Suprapubic skin (tissue), 4 donors: ENCODE data around the gene ST6GALNAC6. TPM values are rescaled to one million over a fixed set of nuclear protein-coding genes. Genes with fewer than 3 reads are reported as not detected.

Experiments used
- DNase-seq, 2 donors: peaks; one replicate each; pipeline ENCODE4 v3.0.0-alpha.2; 2019; ENCODE audit warnings: low spot score in 2 of 2
- H3K27ac ChIP-seq: fragments of 200-600 bp; sonication (generic); one replicate; pipeline ENCODE4 v1.5.1; 2019
- H3K27me3 ChIP-seq: fragments of 200-600 bp; sonication (generic); one replicate; pipeline ENCODE4 v1.5.1; 2019
- H3K36me3 ChIP-seq: fragments of 200-600 bp; sonication (generic); one replicate; pipeline ENCODE4 v1.5.1; 2019
- H3K4me1 ChIP-seq: fragments of 200-600 bp; sonication (generic); one replicate; pipeline ENCODE4 v1.5.1; 2019
- H3K4me3 ChIP-seq: fragments of 200-600 bp; sonication (generic); one replicate; pipeline ENCODE4 v1.5.1; 2019; ENCODE audit warnings: mild to moderate bottlenecking
- H3K9me3 ChIP-seq: fragments of 200-600 bp; sonication (generic); one replicate; pipeline ENCODE4 v1.5.1; 2019
- EP300 ChIP-seq: sonication (generic); formaldehyde crosslinking; IDR thresholded peaks from one replicate; pipeline ENCODE4 v1.6.1; 2017; ENCODE audit warnings: antibody characterized with exemption
- POLR2A ChIP-seq, 2 donors: fragments of 450-650 bp; IDR thresholded peaks; one replicate each; pipeline ENCODE4 v1.6.1; 2017; ENCODE audit warnings: antibody characterized with exemption in 2 of 2, mild to moderate bottlenecking in 2 of 2, moderate library complexity in 2 of 2
- POLR2AphosphoS5 ChIP-seq, 3 donors: sonication (generic); formaldehyde crosslinking; IDR thresholded peaks; one replicate each; pipeline ENCODE4 v1.6.1; 2017; ENCODE audit warnings: antibody characterized with exemption in 3 of 3
- WGBS: methylation state at CpG from one replicate; pipeline ENCODE4 v1.1.5; 2018; 5-methylcytosine and 5-hydroxymethylcytosine counted together
- total RNA-seq, 4 donors: library from RNA; depleted of rRNA; stranded (reverse); fragments of >200 nt; gene quantifications; one replicate each; pipeline ENCODE4 v1.1.0, GENCODE V29; 2016
- TF ChIP-seq, protein P1 (sequence below), 2 donors: fragments of 200-600 bp in 1 of 2; fragments of 450-650 bp in 1 of 2; sonication (generic) in 1 of 2; IDR thresholded peaks; one replicate each; pipeline ENCODE4 v1.5.1; 2016 to 2019; ENCODE audit warnings: antibody characterized with exemption in 2 of 2, mild to moderate bottlenecking in 1 of 2, moderate library complexity in 1 of 2

The ST6GALNAC6 gene
- total RNA-seq, 4 donors from 2014 or later, result 41.6 to 50.5 (median 47.0) TPM

DNA sequence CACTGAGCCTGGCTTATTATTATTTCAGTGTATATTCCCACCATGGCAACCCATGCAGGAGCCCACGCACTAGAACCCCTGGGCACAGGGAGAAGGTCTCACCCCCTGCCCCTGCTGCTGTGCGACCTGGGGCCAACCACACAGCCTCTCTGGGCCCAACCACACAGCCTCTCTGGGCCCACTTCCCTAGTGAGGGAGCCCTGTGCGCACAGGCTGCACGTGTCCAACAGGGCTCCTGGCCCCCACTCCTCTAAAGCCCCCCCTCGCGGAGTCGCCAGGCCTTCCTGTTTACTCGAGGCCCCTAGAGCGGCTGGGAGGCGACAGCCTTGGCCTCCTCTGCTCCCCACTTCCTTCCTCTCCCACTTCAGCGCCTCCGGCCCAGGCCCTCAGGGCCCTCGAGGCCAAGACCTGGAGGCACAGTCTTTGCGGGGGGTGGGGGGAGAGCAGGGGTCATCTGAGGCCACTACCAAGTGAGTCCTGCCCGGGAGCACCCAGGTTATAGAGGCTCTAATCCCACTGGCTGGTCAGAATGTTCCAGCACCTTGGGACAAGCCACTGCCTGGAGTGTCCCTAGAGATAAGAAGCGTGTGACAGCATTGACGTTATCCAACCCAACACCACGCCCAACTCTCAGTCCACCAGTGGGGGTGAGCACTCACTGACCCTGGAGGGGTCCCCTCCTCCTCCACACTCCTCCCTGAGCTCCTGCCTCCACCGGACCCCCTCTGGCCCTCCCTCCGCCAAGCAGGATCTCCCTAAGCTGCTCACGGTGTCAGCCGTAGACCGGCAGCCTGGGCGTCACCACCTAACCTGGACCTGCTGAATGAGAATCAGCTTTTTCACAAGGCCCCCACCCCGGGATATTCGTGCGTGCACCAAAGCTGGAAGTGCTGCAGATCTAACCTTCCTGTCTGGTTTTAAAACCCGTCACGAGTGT, 37.1 kb downstream of the ST6GALNAC6 start:
- H3K4me3 ChIP-seq, result no peak overlapping the region
- peaks cover 1% of the 10 kb centered on the region for H3K36me3 ChIP-seq
- H3K27me3 ChIP-seq, result no peaks in the 10 kb centered on the region
- peak overlapping the region; percentile 10 for H3K27ac ChIP-seq
- WGBS, result 61% methylated on average over 22 of the region's 29 CpGs
- H3K9me3 ChIP-seq, result no peaks in the 10 kb centered on the region
- peaks cover 29% of the 10 kb centered on the region for H3K4me1 ChIP-seq
- TF ChIP-seq POLR2A (IDR thresholded peaks at IDR 0.05) (no peak), POLR2AphosphoS5 (IDR thresholded peaks at IDR 0.05) (no peak), EP300 (no peak)
- TF ChIP-seq, protein P1, sequence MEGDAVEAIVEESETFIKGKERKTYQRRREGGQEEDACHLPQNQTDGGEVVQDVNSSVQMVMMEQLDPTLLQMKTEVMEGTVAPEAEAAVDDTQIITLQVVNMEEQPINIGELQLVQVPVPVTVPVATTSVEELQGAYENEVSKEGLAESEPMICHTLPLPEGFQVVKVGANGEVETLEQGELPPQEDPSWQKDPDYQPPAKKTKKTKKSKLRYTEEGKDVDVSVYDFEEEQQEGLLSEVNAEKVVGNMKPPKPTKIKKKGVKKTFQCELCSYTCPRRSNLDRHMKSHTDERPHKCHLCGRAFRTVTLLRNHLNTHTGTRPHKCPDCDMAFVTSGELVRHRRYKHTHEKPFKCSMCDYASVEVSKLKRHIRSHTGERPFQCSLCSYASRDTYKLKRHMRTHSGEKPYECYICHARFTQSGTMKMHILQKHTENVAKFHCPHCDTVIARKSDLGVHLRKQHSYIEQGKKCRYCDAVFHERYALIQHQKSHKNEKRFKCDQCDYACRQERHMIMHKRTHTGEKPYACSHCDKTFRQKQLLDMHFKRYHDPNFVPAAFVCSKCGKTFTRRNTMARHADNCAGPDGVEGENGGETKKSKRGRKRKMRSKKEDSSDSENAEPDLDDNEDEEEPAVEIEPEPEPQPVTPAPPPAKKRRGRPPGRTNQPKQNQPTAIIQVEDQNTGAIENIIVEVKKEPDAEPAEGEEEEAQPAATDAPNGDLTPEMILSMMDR (IDR thresholded peaks at IDR 0.05), result no peak
- peak in 1 of 2 donors; percentile 80 for DNase-seq

DNA sequence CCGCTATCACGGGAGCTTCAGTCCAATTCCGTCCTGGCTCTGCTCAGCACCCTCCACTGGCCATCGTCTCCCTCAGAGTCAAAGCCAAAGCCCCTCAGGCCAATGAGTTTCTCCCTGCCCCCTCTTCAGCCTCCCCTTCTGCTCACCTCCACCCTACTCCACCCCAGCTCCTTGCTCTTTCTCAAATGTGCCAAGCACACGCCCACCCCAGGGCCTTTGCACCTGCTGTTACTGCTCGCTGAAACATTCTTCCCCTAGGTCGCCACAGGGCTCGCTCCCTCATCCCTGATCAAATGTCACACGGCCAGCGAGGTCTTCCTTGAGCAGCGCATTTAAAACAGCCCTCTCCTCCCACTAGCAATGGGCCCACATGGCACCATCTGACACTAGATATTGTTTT, 38.6 kb downstream of the ST6GALNAC6 start:
- Histone ChIP-seq H3K4me1 (peaks cover 35% of the 10 kb centered on the region), H3K4me3 (no peak overlapping the region), H3K27ac (no peak overlapping the region), H3K9me3 (no peaks in the 10 kb centered on the region), H3K27me3 (no peaks in the 10 kb centered on the region), H3K36me3 (no peaks in the 10 kb centered on the region)
- DNase-seq, result no peak
- no peak for TF ChIP-seq POLR2A (IDR thresholded peaks at IDR 0.05)
- no peak for TF ChIP-seq EP300
- TF ChIP-seq, protein P1 (IDR thresholded peaks at IDR 0.05), result no peak
- no peak for TF ChIP-seq POLR2AphosphoS5 (IDR thresholded peaks at IDR 0.05)
- 94% methylated on average over 11 of the region's 11 CpGs for WGBS

DNA sequence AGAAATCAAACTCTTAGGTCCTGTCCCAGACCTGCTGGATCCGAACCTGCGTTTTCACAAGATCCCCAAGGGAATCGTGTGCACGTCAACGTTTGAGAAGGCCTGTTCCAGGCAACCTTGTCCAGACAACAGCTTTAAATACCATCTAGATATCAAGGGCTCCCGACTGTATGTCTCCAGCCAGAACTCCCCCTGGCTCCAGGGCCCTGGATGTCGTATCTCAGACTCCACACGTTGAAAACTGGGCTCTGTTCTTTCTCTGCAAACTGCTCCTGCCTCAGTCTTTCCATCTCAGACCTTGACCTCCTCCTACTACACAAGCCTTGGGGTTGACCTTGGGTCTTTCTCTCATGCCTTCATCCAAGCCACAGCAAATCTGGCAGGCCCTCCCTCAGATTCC, 39.1 kb downstream of the ST6GALNAC6 start:
- TF ChIP-seq, protein P1 (IDR thresholded peaks at IDR 0.05), result no peak
- TF ChIP-seq POLR2AphosphoS5 (IDR thresholded peaks at IDR 0.05), result no peak
- no peak for TF ChIP-seq POLR2A (IDR thresholded peaks at IDR 0.05)
- TF ChIP-seq EP300, result no peak
- no peak for DNase-seq
- H3K27me3 ChIP-seq, result no peaks in the 10 kb centered on the region
- no peaks in the 10 kb centered on the region for H3K36me3 ChIP-seq
- no peaks in the 10 kb centered on the region for H3K9me3 ChIP-seq
- H3K4me3 ChIP-seq, result no peak overlapping the region
- peaks cover 35% of the 10 kb centered on the region for H3K4me1 ChIP-seq
- 66% methylated on average over 8 of the region's 8 CpGs for WGBS
- H3K27ac ChIP-seq, result no peak overlapping the region

DNA sequence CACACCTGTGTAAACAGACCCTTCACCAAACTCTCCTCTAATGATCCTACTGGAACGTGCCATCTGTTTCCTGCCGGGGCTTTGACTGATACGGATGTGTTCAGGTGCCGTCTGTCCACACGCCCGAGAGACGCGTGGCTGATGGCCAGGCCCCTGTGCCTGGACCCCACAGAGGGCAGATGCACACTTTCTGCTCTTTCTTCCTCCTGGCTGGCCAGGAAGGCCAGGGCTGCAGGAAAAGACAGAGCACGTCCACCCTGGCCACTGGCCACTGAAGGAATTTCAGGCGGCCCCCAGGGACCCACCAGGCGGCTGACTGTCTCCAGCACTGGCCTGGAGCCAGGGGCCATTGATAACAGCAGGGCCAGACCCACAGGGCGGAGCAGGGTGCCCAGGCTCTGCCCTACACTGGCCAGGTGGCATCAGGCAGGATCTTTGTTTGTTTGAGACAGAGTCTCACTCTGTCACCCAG, 41.3 kb downstream of the ST6GALNAC6 start:
- Histone ChIP-seq H3K4me3 (no peak overlapping the region), H3K36me3 (no peaks in the 10 kb centered on the region), H3K27me3 (no peaks in the 10 kb centered on the region), H3K4me1 (peaks cover 48% of the 10 kb centered on the region), H3K27ac (no peak overlapping the region), H3K9me3 (no peaks in the 10 kb centered on the region)
- no peak for TF ChIP-seq EP300
- TF ChIP-seq POLR2A (IDR thresholded peaks at IDR 0.05), result no peak
- TF ChIP-seq, protein P1 (IDR thresholded peaks at IDR 0.05), result no peak
- TF ChIP-seq POLR2AphosphoS5 (IDR thresholded peaks at IDR 0.05), result no peak
- DNase-seq, result peak in 1 of 2 donors; percentile 72
- WGBS, result 51% methylated on average over 9 of the region's 12 CpGs

DNA sequence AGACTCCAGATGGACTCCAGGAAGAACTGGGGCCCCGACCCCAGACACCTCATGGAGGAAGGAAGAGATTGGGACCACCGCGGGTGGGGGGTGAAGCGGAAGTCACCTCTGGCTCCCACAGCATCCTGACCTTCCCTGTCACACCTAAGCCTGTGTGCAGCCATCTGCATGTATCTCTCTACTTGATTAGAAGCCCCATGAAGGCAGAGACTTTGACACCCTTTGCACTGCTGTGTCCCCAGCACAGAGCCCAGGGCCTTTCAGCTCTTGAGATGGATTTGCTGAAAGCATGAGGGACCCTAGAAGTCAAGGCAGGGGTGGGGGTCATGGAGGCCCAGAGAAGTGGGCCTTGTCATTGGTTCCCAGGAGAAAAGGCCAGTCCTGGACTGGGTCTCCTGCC, 42.1 kb downstream of the ST6GALNAC6 start:
- TF ChIP-seq POLR2A (IDR thresholded peaks at IDR 0.05) (no peak), EP300 (no peak), POLR2AphosphoS5 (IDR thresholded peaks at IDR 0.05) (no peak)
- TF ChIP-seq, protein P1 (IDR thresholded peaks at IDR 0.05), result no peak
- no peak for DNase-seq
- no peak overlapping the region for H3K4me3 ChIP-seq
- no peaks in the 10 kb centered on the region for H3K9me3 ChIP-seq
- no peak overlapping the region for H3K27ac ChIP-seq
- H3K4me1 ChIP-seq, result peaks cover 50% of the 10 kb centered on the region
- no peaks in the 10 kb centered on the region for H3K36me3 ChIP-seq
- H3K27me3 ChIP-seq, result no peaks in the 10 kb centered on the region
- 72% methylated on average over 4 of the region's 4 CpGs for WGBS
